GM23338 (cell line): ENCODE results near the gene PLEKHG4B. TPM values are rescaled to one million over a fixed set of nuclear protein-coding genes. Genes with fewer than 3 reads are reported as not detected.

Experiments used
- ATAC-seq: fragments of 200-7000 bp; cut with Tn5 transposase; 3 replicates; pipeline ENCODE4 v1.9.1; 2020
- DNase-seq: peaks from one replicate; pipeline ENCODE4 v3.0.0-alpha.2; 2015; ENCODE audit warnings: low spot score
- H2AFZ ChIP-seq: fragments of 200-600 bp; sonication (generic); 2 replicates; pipeline ENCODE4 v1.8.0; 2016; ENCODE audit warnings: antibody characterized with exemption, mild to moderate bottlenecking, moderate library complexity
- H3F3A ChIP-seq: fragments of 200-600 bp; sonication (generic); replicated peaks from 2 replicates; pipeline ENCODE4 v1.8.0; 2017; ENCODE audit warnings: antibody characterized with exemption, mixed run types, low read depth
- H3K27ac ChIP-seq: fragments of 200-600 bp; sonication (generic); 2 replicates; pipeline ENCODE4 v1.6.1; 2016; ENCODE audit warnings: low read depth
- H3K27me3 ChIP-seq: fragments of 200-600 bp; sonication (generic); 2 replicates; pipeline ENCODE4 v1.8.0; 2016; ENCODE audit warnings: mild to moderate bottlenecking, mixed run types, moderate library complexity; ENCODE audit not compliant: insufficient read depth
- H3K36me3 ChIP-seq: fragments of 200-600 bp; sonication (generic); 2 replicates; pipeline ENCODE4 v1.8.0; 2016; ENCODE audit warnings: mild to moderate bottlenecking; ENCODE audit not compliant: insufficient read depth
- H3K4me1 ChIP-seq: fragments of 200-600 bp; sonication (generic); 2 replicates; pipeline ENCODE4 v1.8.0; 2016; ENCODE audit warnings: mild to moderate bottlenecking, moderate library complexity; ENCODE audit not compliant: insufficient read depth
- H3K4me2 ChIP-seq: fragments of 200-600 bp; sonication (generic); 2 replicates; pipeline ENCODE4 v1.7.1; 2017; ENCODE audit warnings: mixed run types
- H3K4me3 ChIP-seq: fragments of 200-600 bp; sonication (generic); 2 replicates; pipeline ENCODE4 v1.6.1; 2016; ENCODE audit warnings: mixed run types
- H3K79me2 ChIP-seq: fragments of 200-600 bp; sonication (generic); replicated peaks from 2 replicates; pipeline ENCODE4 v1.8.0; 2017; ENCODE audit warnings: mild to moderate bottlenecking; ENCODE audit not compliant: insufficient read depth
- H3K9me2 ChIP-seq: fragments of 200-600 bp; sonication (generic); 2 replicates; pipeline ENCODE4 v1.8.0; 2017; ENCODE audit not compliant: insufficient read depth
- H4K20me1 ChIP-seq: fragments of 200-600 bp; sonication (generic); replicated peaks from 2 replicates; pipeline ENCODE4 v1.8.0; 2017; ENCODE audit warnings: mild to moderate bottlenecking; ENCODE audit not compliant: insufficient read depth
- H3K27ac Mint-ChIP-seq: 2 replicates; pipeline ENCODE4 v1.8.0; 2020; ENCODE audit warnings: inconsistent platforms, mild to moderate bottlenecking, moderate library complexity, mixed read lengths
- H3K27me3 Mint-ChIP-seq: 3 replicates; pipeline ENCODE4 v1.8.0; 2022; ENCODE audit warnings: low read depth, mild to moderate bottlenecking, moderate library complexity, mixed read lengths, inconsistent platforms; ENCODE audit not compliant: insufficient read depth, poor library complexity
- H3K36me3 Mint-ChIP-seq: 3 replicates; pipeline ENCODE4 v1.8.0; 2021; ENCODE audit warnings: low read depth, mild to moderate bottlenecking, inconsistent platforms, moderate library complexity, mixed read lengths
- H3K4me1 Mint-ChIP-seq: 3 replicates; pipeline ENCODE4 v1.8.0; 2020; ENCODE audit warnings: mild to moderate bottlenecking, inconsistent platforms, mixed read lengths
- H3K4me3 Mint-ChIP-seq: 3 replicates; pipeline ENCODE4 v1.8.0; 2021; ENCODE audit warnings: moderate library complexity, mild to moderate bottlenecking, inconsistent platforms, mixed read lengths
- H3K9me3 Mint-ChIP-seq: 3 replicates; pipeline ENCODE4 v1.8.0; 2020; ENCODE audit warnings: moderate library complexity, mild to moderate bottlenecking, inconsistent platforms, mixed read lengths
- CREB1 ChIP-seq: fragments of 250-450 bp; sonication (Bioruptor Pico); IDR thresholded peaks from 2 replicates; pipeline ENCODE4 v1.5.0; 2020; ENCODE audit warnings: low read depth, mild to moderate bottlenecking, moderate library complexity
- EZH2 ChIP-seq: fragments of 200-600 bp; sonication (generic); IDR thresholded peaks from one replicate; pipeline ENCODE4 v1.8.0; 2017; ENCODE audit warnings: antibody characterized with exemption, mild to moderate bottlenecking, low read depth; ENCODE audit not compliant: unreplicated experiment
- EZH2phosphoT487 ChIP-seq: fragments of 200-600 bp; sonication (generic); IDR thresholded peaks from one replicate; pipeline ENCODE4 v1.8.1; 2018; ENCODE audit warnings: antibody characterized with exemption; ENCODE audit not compliant: unreplicated experiment
- JUNB ChIP-seq: IDR thresholded peaks from one replicate; pipeline ENCODE4 v1.6.1; 2016; ENCODE audit warnings: antibody characterized with exemption; ENCODE audit not compliant: unreplicated experiment
- NANOG ChIP-seq: IDR thresholded peaks from 2 replicates; pipeline ENCODE4 v1.6.1; 2016; ENCODE audit warnings: antibody characterized with exemption, borderline replicate concordance
- POLR2AphosphoS5 ChIP-seq: IDR thresholded peaks from 2 replicates; pipeline ENCODE4 v1.6.1; 2016; ENCODE audit warnings: antibody characterized with exemption, low read depth
- STAT1 ChIP-seq: IDR thresholded peaks from one replicate; pipeline ENCODE4 v1.6.1; 2016; ENCODE audit warnings: antibody characterized with exemption; ENCODE audit not compliant: unreplicated experiment
- ZNF114 ChIP-seq: fragments of 250-450 bp; sonication (Bioruptor Pico); IDR thresholded peaks from 2 replicates; pipeline ENCODE4 v1.5.0; 2020; ENCODE audit warnings: mild to moderate bottlenecking, moderate library complexity
- ZNF331 ChIP-seq: fragments of 250-450 bp; sonication (Bioruptor Pico); IDR thresholded peaks from 2 replicates; pipeline ENCODE4 v1.5.0; 2020; ENCODE audit warnings: low read depth, mild to moderate bottlenecking, moderate library complexity
- polyA plus RNA-seq: library from polyadenylated mRNA; unstranded; fragments of >200 nt; fragmentation: Nextera tagmentation; extraction: Ambion mirVana; gene quantifications from 2 replicates; pipeline ENCODE4 v1.2.1, GENCODE V29; 2016
- total RNA-seq: library from RNA; depleted of rRNA; stranded (reverse); fragments of >200 nt; shearing (Covaris generic); gene quantifications from 2 replicates; pipeline ENCODE4 v1.2.3, GENCODE V29; 2014
- TF ChIP-seq, protein P1 (sequence below): IDR thresholded peaks from one replicate; pipeline ENCODE4 v1.6.1; 2018; ENCODE audit warnings: antibody characterized with exemption; ENCODE audit not compliant: unreplicated experiment
- TF ChIP-seq, protein P2 (sequence below): IDR thresholded peaks from 2 replicates; pipeline ENCODE4 v1.6.1; 2016; ENCODE audit warnings: antibody characterized with exemption
- TF ChIP-seq, protein P3 (sequence below): fragments of 250-450 bp; sonication (Bioruptor Pico); IDR thresholded peaks from 2 replicates; pipeline ENCODE4 v1.5.0; 2020; ENCODE audit warnings: mild to moderate bottlenecking, moderate library complexity
- TF ChIP-seq, protein P4 (sequence below), 2 experiments: fragments of 200-600 bp in 1 of 2; sonication (generic) in 1 of 2; conservative IDR thresholded peaks; 2 replicates each; pipeline versions ENCODE4 v1.5.1 to v1.6.1; 2016 to 2017; ENCODE audit warnings: antibody characterized with exemption in 2 of 2, low read depth in 2 of 2, mild to moderate bottlenecking in 2 of 2, moderate library complexity in 1 of 2

PLEKHG4B gene
- total and polyA plus RNA-seq, 2 experiments from 2014 or later = 33.5 to 54.8 TPM

DNA sequence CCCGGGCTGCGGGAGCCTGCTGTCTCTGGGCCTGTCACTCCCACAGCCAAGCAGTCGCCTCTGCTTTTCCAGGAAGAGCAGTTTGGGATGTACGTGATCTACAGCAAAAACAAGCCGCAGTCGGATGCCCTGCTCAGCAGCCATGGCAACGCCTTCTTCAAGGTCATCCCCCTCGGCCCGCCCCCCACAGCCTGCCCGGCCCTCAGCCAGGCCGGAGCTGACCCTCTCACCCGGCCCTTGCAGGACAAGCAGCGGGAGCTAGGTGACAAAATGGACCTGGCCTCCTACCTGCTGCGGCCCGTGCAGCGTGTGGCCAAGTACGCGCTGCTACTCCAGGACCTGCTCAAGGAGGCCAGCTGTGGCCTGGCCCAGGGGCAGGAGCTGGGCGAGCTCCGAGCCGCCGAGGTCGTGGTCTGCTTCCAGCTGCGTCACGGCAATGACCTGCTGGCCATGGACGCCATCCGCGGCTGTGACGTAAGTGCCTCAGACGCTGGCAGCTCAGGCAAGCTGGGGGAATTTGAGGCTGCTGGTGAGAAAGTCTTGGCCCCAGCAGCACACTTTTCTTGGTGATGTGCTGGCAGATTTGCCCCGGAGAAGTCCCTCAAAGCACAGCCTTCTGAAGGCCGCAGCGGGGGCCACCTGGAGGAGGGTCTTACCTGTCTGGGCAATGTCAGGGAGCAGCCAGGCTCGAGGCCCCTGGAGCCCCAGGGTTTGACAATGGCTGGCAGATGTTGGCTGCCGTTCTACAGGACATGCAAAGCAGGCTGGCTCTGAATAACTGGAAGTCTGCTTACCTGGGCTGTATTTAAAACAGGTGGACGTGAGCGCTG lies 79.2 kb downstream of the PLEKHG4B start:
- Histone ChIP-seq H3F3A (no peaks in the 10 kb centered on the region), H3K4me2 (no peak overlapping the region), H4K20me1 (no peaks in the 10 kb centered on the region; the same call in 1 of the 2 replicates), H3K27ac (no peak overlapping the region), H3K79me2 (no peaks in the 10 kb centered on the region), H3K4me3 (no peak overlapping the region), H3K36me3 (no peaks in the 10 kb centered on the region), H2AFZ (no peak overlapping the region), H3K27me3 (no peaks in the 10 kb centered on the region), H3K4me1 (no peaks in the 10 kb centered on the region), H3K9me2 (no peaks in the 10 kb centered on the region)
- no peak for ATAC-seq
- Mint-ChIP-seq H3K4me3 (no peak overlapping the region), H3K4me1 (peaks cover 5% of the 10 kb centered on the region; the same call in 1 of the 3 replicates), H3K36me3 (peaks cover 32% of the 10 kb centered on the region), H3K27ac (no peak overlapping the region), H3K27me3 (peaks cover 13% of the 10 kb centered on the region), H3K9me3 (peaks cover 3% of the 10 kb centered on the region; the same call in 2 of the 3 replicates)
- DNase-seq = no peak
- TF ChIP-seq, protein P1, sequence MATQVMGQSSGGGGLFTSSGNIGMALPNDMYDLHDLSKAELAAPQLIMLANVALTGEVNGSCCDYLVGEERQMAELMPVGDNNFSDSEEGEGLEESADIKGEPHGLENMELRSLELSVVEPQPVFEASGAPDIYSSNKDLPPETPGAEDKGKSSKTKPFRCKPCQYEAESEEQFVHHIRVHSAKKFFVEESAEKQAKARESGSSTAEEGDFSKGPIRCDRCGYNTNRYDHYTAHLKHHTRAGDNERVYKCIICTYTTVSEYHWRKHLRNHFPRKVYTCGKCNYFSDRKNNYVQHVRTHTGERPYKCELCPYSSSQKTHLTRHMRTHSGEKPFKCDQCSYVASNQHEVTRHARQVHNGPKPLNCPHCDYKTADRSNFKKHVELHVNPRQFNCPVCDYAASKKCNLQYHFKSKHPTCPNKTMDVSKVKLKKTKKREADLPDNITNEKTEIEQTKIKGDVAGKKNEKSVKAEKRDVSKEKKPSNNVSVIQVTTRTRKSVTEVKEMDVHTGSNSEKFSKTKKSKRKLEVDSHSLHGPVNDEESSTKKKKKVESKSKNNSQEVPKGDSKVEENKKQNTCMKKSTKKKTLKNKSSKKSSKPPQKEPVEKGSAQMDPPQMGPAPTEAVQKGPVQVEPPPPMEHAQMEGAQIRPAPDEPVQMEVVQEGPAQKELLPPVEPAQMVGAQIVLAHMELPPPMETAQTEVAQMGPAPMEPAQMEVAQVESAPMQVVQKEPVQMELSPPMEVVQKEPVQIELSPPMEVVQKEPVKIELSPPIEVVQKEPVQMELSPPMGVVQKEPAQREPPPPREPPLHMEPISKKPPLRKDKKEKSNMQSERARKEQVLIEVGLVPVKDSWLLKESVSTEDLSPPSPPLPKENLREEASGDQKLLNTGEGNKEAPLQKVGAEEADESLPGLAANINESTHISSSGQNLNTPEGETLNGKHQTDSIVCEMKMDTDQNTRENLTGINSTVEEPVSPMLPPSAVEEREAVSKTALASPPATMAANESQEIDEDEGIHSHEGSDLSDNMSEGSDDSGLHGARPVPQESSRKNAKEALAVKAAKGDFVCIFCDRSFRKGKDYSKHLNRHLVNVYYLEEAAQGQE = no peak
- TF ChIP-seq, protein P2, sequence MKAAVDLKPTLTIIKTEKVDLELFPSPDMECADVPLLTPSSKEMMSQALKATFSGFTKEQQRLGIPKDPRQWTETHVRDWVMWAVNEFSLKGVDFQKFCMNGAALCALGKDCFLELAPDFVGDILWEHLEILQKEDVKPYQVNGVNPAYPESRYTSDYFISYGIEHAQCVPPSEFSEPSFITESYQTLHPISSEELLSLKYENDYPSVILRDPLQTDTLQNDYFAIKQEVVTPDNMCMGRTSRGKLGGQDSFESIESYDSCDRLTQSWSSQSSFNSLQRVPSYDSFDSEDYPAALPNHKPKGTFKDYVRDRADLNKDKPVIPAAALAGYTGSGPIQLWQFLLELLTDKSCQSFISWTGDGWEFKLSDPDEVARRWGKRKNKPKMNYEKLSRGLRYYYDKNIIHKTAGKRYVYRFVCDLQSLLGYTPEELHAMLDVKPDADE = no peak
- TF ChIP-seq STAT1 (no peak), POLR2AphosphoS5 (no peak), EZH2phosphoT487 (no peak), ZNF331 (CRISPR knock-in tag) (no peak), JUNB (no peak), CREB1 (CRISPR knock-in tag) (no peak), NANOG (no peak), EZH2 (no peak), ZNF114 (CRISPR knock-in tag) (no peak)
- TF ChIP-seq, protein P3, sequence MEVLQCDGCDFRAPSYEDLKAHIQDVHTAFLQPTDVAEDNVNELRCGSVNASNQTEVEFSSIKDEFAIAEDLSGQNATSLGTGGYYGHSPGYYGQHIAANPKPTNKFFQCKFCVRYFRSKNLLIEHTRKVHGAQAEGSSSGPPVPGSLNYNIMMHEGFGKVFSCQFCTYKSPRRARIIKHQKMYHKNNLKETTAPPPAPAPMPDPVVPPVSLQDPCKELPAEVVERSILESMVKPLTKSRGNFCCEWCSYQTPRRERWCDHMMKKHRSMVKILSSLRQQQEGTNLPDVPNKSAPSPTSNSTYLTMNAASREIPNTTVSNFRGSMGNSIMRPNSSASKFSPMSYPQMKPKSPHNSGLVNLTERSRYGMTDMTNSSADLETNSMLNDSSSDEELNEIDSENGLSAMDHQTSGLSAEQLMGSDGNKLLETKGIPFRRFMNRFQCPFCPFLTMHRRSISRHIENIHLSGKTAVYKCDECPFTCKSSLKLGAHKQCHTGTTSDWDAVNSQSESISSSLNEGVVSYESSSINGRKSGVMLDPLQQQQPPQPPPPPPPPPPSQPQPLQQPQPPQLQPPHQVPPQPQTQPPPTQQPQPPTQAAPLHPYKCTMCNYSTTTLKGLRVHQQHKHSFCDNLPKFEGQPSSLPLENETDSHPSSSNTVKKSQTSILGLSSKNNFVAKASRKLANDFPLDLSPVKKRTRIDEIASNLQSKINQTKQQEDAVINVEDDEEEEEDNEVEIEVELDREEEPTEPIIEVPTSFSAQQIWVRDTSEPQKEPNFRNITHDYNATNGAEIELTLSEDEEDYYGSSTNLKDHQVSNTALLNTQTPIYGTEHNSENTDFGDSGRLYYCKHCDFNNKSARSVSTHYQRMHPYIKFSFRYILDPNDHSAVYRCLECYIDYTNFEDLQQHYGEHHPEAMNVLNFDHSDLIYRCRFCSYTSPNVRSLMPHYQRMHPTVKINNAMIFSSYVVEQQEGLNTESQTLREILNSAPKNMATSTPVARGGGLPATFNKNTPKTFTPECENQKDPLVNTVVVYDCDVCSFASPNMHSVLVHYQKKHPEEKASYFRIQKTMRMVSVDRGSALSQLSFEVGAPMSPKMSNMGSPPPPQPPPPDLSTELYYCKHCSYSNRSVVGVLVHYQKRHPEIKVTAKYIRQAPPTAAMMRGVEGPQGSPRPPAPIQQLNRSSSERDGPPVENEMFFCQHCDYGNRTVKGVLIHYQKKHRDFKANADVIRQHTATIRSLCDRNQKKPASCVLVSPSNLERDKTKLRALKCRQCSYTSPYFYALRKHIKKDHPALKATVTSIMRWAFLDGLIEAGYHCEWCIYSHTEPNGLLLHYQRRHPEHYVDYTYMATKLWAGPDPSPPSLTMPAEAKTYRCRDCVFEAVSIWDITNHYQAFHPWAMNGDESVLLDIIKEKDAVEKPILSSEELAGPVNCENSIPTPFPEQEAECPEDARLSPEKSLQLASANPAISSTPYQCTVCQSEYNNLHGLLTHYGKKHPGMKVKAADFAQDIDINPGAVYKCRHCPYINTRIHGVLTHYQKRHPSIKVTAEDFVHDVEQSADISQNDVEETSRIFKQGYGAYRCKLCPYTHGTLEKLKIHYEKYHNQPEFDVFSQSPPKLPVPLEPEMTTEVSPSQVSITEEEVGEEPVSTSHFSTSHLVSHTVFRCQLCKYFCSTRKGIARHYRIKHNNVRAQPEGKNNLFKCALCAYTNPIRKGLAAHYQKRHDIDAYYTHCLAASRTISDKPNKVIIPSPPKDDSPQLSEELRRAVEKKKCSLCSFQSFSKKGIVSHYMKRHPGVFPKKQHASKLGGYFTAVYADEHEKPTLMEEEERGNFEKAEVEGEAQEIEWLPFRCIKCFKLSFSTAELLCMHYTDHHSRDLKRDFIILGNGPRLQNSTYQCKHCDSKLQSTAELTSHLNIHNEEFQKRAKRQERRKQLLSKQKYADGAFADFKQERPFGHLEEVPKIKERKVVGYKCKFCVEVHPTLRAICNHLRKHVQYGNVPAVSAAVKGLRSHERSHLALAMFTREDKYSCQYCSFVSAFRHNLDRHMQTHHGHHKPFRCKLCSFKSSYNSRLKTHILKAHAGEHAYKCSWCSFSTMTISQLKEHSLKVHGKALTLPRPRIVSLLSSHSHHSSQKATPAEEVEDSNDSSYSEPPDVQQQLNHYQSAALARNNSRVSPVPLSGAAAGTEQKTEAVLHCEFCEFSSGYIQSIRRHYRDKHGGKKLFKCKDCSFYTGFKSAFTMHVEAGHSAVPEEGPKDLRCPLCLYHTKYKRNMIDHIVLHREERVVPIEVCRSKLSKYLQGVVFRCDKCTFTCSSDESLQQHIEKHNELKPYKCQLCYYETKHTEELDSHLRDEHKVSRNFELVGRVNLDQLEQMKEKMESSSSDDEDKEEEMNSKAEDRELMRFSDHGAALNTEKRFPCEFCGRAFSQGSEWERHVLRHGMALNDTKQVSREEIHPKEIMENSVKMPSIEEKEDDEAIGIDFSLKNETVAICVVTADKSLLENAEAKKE (CRISPR knock-in tag) = no peak
- TF ChIP-seq, protein P4, sequence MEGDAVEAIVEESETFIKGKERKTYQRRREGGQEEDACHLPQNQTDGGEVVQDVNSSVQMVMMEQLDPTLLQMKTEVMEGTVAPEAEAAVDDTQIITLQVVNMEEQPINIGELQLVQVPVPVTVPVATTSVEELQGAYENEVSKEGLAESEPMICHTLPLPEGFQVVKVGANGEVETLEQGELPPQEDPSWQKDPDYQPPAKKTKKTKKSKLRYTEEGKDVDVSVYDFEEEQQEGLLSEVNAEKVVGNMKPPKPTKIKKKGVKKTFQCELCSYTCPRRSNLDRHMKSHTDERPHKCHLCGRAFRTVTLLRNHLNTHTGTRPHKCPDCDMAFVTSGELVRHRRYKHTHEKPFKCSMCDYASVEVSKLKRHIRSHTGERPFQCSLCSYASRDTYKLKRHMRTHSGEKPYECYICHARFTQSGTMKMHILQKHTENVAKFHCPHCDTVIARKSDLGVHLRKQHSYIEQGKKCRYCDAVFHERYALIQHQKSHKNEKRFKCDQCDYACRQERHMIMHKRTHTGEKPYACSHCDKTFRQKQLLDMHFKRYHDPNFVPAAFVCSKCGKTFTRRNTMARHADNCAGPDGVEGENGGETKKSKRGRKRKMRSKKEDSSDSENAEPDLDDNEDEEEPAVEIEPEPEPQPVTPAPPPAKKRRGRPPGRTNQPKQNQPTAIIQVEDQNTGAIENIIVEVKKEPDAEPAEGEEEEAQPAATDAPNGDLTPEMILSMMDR (conservative IDR thresholded peaks at IDR 0.05; ENCODE audit: low read depth in 2 of 2) = no peak
